Stimulated activated CD8-positive, alpha-beta memory T cell treated with anti-CD3 and anti-CD28 coated beads, Interleukin-12 subunit alpha, Interleukin-12 subunit beta, amount 100 ng/mL, for 1 hour (primary cell): ENCODE results near the gene REEP3.

Experiments
- DNase-seq: peaks from one replicate; pipeline ENCODE4 v3.0.0-alpha.2; 2020; ENCODE audit warnings: low read depth

REEP3 gene

GRCh38 chr10:63588436-63589167, 67.4 kb downstream of the REEP3 start:
- DNase-seq = no peak

- DNase-seq = no peak
Measured at GRCh38 chr10:63591600-63592379, 70.6 kb downstream of the REEP3 start.

GRCh38 chr10:63593576-63593975, 72.4 kb downstream of the REEP3 start:
- no peak for DNase-seq

GRCh38 chr10:63595072-63595471, 73.9 kb downstream of the REEP3 start:
- DNase-seq = no peak

GRCh38 chr10:63596924-63597323, 75.7 kb downstream of the REEP3 start:
- no peak for DNase-seq

DNA sequence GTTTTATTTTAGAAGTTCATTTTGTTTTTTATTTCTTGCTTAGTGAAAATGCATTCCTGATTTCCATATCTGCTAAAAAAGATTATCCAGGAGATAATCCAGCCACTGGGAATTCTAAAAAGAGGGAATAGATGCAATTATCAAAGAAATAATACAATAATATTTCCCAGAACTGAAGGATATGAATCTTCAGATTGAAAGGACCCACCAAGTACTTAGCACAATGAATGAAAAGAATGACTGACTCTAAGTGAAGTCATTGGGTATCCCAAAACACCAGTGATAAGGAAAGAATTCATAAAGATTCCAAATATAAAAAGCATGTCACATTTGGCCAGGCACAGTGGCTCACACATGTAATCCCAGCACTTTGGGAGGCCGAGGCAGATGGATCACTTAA, 79.3 kb downstream of the REEP3 start:
- no peak for DNase-seq

GRCh38 chr10:63603709-63604445, 82.7 kb downstream of the REEP3 start:
- DNase-seq = no peak

DNA sequence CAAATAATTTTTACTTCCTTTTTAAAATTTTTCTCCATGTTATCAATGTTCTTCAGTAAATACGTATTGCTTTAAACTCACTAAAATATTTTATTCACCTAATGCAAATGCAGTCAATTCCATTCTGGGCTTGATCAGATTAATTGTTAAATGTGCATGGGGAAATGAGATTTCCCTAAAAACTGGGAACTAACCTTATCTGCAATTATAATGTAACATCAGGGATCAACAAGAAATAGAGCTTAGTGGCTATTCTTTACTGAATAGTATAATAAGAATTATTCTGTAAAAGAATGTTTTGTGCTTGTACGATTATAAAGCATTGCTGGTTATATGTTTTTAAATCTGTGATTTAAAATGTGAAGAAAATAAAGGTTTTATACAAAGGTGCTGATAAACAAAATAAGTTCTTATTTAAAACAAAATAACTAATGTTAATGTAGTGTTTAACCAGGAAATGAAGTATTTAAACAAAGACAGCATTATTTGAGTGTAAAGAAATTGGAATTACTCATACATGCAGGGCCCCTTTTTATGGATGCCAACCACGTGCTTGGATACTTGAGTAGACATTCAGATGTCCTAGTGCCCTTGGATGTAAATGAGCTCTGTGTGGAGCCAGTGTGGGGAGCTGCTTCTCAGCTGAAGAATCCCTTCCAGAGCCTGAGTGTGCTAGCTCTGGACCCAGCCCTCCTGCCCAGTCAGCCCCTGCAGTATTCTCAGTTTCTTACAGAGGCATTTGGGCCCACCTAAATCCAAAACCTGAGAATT, 84.2 kb downstream of the REEP3 start:
- no peak for DNase-seq

- no peak for DNase-seq
Measured at GRCh38 chr10:63608511-63608910, 87.3 kb downstream of the REEP3 start.

- no peak for DNase-seq
Measured at GRCh38 chr10:63611078-63611477, 89.9 kb downstream of the REEP3 start.

DNA sequence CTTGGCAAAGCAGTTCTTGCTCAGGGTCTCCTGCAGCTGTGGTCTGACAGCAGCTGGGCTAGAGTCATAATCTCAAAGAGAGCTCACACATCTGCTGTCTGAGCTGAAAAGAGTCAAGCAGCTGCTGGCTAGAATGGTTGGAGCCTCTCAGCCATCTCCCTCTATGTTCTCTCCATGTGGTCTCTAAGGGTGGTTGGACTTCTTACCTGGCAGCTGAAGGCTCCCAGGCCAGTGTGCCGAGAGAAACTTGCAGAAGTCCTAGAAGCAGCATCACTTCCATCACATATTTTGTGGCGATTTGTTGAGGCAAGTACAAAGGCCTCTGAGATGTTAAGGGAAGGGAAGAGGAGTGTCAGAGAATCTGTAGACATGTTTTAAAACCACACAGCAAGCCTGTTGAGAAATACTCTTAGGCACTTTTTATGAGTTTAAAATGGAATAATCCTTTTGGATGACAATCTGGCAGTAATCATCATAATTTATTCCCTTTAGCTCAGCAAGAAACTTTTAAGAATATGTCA, 93.2 kb downstream of the REEP3 start:
- DNase-seq = no peak

DNA sequence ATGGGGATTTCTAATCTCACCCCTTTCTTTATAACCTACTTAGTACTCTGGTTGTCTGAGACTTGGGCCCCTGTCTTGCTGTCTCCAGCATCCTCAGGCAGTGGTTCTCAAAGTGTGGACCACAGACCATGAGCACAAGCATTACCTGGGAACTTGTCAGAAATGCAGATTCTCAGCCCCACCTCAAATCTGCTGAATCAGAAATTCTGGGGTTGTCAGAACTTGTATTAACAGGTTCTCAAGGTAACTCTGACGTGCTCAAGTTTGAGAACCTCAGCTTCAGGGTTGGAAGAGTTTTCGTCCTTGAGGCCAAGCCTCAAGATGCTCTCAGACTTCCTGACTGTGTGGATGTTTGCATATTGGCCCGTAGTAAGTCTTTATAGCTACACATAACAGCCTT, 97.4 kb downstream of the REEP3 start:
- no peak for DNase-seq

DNA sequence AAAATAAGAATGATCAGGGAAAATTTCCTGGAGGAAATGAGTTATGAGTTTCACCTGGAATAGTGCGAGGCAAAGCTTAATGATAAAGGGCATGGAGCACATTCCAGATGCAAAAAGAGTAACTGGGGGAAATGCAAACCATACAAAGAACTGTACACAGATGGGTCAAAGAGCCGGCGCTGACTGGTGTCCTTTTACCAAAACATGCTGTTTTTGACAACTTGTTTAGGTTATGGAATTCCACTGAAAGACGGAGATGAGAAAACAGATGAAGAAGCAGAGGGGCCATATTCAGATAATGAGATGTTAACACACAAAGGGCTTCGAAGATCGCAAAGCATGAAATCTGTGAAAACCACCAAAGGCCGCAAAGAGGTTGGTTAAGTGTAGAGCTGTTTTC, 98.2 kb downstream of the REEP3 start:
- DNase-seq = no peak

DNA sequence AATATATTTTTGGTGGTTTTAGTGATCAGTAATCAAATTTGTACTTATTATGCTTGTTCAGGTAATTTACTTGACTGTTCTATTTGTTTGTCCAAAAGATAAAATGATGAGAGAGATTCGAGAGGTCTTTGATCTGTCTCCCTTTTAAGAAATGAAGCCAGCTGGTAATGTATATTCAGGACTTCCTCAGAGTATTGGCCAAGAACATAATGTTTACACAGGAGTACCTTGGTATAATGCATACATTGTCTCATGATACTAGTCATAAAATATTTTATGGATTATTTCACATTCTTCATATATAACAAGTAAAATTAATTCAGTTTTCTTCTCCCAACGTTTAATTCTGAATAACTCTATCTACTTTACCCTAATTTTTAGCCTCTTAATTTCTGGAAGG, 100.9 kb downstream of the REEP3 start:
- no peak for DNase-seq

GRCh38 chr10:63624701-63625100, 103.5 kb downstream of the REEP3 start:
- DNase-seq = no peak

DNA sequence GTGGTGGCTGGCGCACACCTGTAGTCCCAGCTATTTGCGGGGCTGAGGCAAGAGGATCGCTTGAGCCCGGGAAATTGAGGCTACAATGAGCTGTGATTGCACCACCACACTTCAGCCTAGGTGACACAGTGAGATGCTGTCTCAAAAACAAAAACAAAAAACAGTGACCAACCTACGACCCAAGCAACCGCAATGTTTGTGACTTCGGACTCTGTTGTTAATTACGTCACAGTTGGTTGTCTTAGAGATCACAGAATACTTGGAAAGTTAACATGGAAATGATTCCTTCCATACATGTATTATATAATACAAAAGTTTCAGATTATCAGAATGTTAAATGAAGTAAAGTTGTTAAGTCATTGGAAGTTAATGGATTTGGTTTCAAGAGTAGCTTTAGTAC, 106.2 kb downstream of the REEP3 start:
- no peak for DNase-seq

DNA sequence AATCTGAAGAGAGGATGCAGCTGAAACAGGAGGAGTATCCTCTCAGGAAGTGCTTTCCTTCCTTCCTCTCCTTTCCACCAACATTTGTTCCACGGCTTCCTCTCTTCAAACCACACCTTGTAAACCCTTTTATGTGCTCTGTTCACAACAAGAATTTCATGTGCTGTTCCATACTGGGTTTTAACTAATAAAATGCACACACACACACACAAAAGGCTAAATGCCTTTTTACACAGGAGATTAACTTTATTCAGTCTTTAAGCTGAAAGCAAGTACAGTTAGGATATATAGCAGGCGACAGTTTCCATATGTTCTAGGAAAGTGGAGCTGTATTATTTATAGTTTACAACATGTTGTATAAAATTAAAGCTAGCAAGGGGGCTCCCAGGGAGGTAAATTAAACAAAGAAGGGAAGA, 106.7 kb downstream of the REEP3 start:
- DNase-seq = no peak

GRCh38 chr10:63628526-63629362, 107.5 kb downstream of the REEP3 start:
- DNase-seq = no peak

GRCh38 chr10:63629363-63630084, 108.3 kb downstream of the REEP3 start:
- DNase-seq = peak; percentile 60
